OCI-LY7 (cell line): Measurements from ENCODE around the gene MROH7.

Experiments
- EZH2phosphoT487 ChIP-seq: fragments of 200-600 bp; sonication (generic); IDR thresholded peaks from 2 replicates; pipeline ENCODE4 v1.6.1; 2018; ENCODE audit warnings: low read depth, borderline replicate concordance, mild to moderate bottlenecking, mixed run types, antibody characterized with exemption, low read length, moderate library complexity, mixed read lengths
- TF ChIP-seq, protein P1 (sequence below): fragments of 200-600 bp; sonication (generic); conservative IDR thresholded peaks from 2 replicates; pipeline ENCODE4 v1.5.1; 2014; ENCODE audit warnings: mild to moderate bottlenecking, antibody characterized with exemption, low read length, moderate library complexity, mixed read lengths

DNA sequence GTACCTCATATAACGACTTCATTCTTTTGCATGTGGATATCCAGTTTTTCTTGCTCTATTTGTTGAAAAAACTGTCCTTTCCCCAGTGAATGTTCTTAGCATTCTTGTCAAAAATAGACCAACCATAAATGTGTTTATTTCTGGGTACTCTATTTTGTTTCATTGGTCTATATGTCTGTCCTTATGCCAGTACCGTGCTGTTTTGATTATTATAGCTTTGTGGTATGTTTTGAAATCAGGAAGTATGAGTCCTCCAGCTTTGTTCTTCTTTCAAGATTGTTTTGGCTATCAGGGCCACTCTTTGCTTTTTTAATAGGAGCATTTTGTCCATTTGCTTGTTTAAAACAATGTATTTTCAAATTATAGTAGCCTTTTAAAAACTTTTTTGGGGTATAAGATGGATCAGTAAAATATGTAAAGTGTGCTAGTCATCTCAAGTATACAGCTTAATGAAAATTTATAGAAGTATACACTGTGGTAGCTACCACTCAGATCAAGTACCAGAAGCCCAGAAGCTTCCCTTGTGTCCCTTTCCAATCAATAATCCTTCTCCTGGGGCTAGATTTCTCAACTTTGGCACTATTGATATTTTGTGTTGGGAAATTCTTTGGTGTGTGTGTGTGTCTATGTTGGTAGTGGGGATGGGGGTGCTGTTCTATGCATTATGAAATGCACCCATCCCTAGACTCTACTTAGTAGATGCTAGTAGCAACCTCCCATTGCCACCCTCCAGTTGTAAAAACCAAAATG, 16.8 kb downstream of the MROH7 start:
- TF ChIP-seq, protein P1, sequence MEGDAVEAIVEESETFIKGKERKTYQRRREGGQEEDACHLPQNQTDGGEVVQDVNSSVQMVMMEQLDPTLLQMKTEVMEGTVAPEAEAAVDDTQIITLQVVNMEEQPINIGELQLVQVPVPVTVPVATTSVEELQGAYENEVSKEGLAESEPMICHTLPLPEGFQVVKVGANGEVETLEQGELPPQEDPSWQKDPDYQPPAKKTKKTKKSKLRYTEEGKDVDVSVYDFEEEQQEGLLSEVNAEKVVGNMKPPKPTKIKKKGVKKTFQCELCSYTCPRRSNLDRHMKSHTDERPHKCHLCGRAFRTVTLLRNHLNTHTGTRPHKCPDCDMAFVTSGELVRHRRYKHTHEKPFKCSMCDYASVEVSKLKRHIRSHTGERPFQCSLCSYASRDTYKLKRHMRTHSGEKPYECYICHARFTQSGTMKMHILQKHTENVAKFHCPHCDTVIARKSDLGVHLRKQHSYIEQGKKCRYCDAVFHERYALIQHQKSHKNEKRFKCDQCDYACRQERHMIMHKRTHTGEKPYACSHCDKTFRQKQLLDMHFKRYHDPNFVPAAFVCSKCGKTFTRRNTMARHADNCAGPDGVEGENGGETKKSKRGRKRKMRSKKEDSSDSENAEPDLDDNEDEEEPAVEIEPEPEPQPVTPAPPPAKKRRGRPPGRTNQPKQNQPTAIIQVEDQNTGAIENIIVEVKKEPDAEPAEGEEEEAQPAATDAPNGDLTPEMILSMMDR = no peak
- TF ChIP-seq EZH2phosphoT487 = no peak
